ENCODE results near the gene HTR3D.

GRCh38 chr3:184045995-184046394, 14.5 kb downstream of the HTR3D start:
- TF ChIP-seq POLR2A (IDR thresholded peaks at IDR 0.05; ENCODE audit: low read length) (no peak), GATA1 (IDR thresholded peaks at IDR 0.05; ENCODE audit: low read depth, low read length) (no peak)
